Loucy (cell line): ENCODE results near the gene SEC62.

Source experiments
- H2AFZ ChIP-seq: fragments of 200-600 bp; sonication (generic); 2 replicates; pipeline ENCODE4 v1.6.0; 2016; ENCODE audit warnings: antibody characterized with exemption, mild to moderate bottlenecking, low read length, moderate library complexity
- H3F3A ChIP-seq: fragments of 200-600 bp; 2 replicates; pipeline ENCODE4 v1.6.0; 2016; ENCODE audit warnings: antibody characterized with exemption, low read depth, mild to moderate bottlenecking
- H3K27me3 ChIP-seq: fragments of 200-600 bp; sonication (generic); 2 replicates; pipeline ENCODE4 v1.6.1; 2014; ENCODE audit warnings: low read length, mild to moderate bottlenecking; ENCODE audit not compliant: insufficient read depth, poor library complexity, severe bottlenecking
- H3K36me3 ChIP-seq: fragments of 200-600 bp; sonication (generic); 2 replicates; pipeline ENCODE4 v1.6.1; 2016; ENCODE audit warnings: low read length; ENCODE audit not compliant: insufficient read depth
- H3K4me1 ChIP-seq: fragments of 200-600 bp; sonication (generic); 2 replicates; pipeline ENCODE4 v1.5.1; 2014; ENCODE audit warnings: low read length, mild to moderate bottlenecking; ENCODE audit not compliant: insufficient read depth, poor library complexity, severe bottlenecking
- H3K4me2 ChIP-seq: fragments of 200-600 bp; sonication (generic); 2 replicates; pipeline ENCODE4 v1.6.0; 2014; ENCODE audit warnings: antibody characterized with exemption, low read length, low read depth, mild to moderate bottlenecking; ENCODE audit not compliant: poor library complexity, severe bottlenecking
- H3K4me3 ChIP-seq: fragments of 200-600 bp; sonication (generic); 2 replicates; pipeline ENCODE4 v1.5.1; 2014; ENCODE audit warnings: low read length, mild to moderate bottlenecking, mixed read lengths; ENCODE audit not compliant: poor library complexity, severe bottlenecking
- H3K79me2 ChIP-seq: fragments of 200-600 bp; sonication (generic); 2 replicates; pipeline ENCODE4 v1.6.1; 2014; ENCODE audit warnings: low read length; ENCODE audit not compliant: insufficient read depth
- H3K9ac ChIP-seq: fragments of 200-600 bp; sonication (generic); 2 replicates; pipeline ENCODE4 v1.6.0; 2014; ENCODE audit warnings: mild to moderate bottlenecking, low read depth, low read length, moderate library complexity; ENCODE audit not compliant: poor library complexity, severe bottlenecking
- H3K9me2 ChIP-seq: fragments of 200-600 bp; sonication (generic); replicated peaks from 2 replicates; pipeline ENCODE4 v1.6.1; 2016; ENCODE audit warnings: low read depth, low read length, mixed read lengths
- H3K9me3 ChIP-seq: fragments of 200-600 bp; sonication (generic); 2 replicates; pipeline ENCODE4 v1.6.1; 2014; ENCODE audit warnings: mild to moderate bottlenecking, antibody characterized with exemption, low read length, low read depth; ENCODE audit not compliant: insufficient read depth
- H4K20me1 ChIP-seq: fragments of 200-600 bp; sonication (generic); 2 replicates; pipeline ENCODE4 v1.6.0; 2014; ENCODE audit warnings: antibody characterized with exemption, low read length, mild to moderate bottlenecking; ENCODE audit not compliant: insufficient read depth, poor library complexity, severe bottlenecking
- EZH2phosphoT487 ChIP-seq: fragments of 200-600 bp; IDR thresholded peaks from 2 replicates; pipeline ENCODE4 v1.6.1; 2018; ENCODE audit warnings: antibody characterized with exemption, mild to moderate bottlenecking, moderate library complexity, borderline replicate concordance
- TF ChIP-seq, protein P1 (sequence below): fragments of 200-600 bp; sonication (generic); conservative IDR thresholded peaks from 2 replicates; pipeline ENCODE4 v1.5.1; 2014; ENCODE audit warnings: mild to moderate bottlenecking, antibody characterized with exemption, low read length

Gene SEC62

DNA sequence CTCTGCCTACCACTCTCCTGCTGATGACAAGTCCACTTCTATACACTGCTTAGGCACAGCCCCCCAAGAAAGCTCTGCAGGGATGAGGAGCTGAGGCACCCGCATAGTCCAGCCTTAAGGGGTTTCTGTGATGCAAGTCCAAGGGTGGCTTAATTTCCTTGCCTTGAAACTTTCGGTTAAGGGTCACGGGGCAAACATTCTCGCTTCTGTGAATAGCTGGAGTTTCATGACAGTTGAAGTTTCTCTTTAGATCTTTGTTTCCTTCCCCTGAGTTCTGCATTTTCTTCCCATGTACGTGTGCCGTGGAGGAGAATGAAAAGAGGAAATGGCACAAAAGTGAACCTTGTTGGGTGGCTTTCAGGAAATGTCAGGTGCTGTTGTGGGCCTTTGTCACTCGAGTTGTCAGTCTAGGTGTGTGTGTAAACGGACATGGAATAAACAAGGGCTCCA is 78.2 kb downstream of the SEC62 start:
- no peaks in the 10 kb centered on the region for H3K36me3 ChIP-seq
- H2AFZ ChIP-seq: no peak overlapping the region
- no peaks in the 10 kb centered on the region for H3K4me1 ChIP-seq
- H3K4me2 ChIP-seq: no peak overlapping the region
- TF ChIP-seq EZH2phosphoT487: no peak
- TF ChIP-seq, protein P1, sequence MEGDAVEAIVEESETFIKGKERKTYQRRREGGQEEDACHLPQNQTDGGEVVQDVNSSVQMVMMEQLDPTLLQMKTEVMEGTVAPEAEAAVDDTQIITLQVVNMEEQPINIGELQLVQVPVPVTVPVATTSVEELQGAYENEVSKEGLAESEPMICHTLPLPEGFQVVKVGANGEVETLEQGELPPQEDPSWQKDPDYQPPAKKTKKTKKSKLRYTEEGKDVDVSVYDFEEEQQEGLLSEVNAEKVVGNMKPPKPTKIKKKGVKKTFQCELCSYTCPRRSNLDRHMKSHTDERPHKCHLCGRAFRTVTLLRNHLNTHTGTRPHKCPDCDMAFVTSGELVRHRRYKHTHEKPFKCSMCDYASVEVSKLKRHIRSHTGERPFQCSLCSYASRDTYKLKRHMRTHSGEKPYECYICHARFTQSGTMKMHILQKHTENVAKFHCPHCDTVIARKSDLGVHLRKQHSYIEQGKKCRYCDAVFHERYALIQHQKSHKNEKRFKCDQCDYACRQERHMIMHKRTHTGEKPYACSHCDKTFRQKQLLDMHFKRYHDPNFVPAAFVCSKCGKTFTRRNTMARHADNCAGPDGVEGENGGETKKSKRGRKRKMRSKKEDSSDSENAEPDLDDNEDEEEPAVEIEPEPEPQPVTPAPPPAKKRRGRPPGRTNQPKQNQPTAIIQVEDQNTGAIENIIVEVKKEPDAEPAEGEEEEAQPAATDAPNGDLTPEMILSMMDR: no peak
- H3K79me2 ChIP-seq: no peaks in the 10 kb centered on the region
- no peaks in the 10 kb centered on the region for H3K27me3 ChIP-seq
- no peaks in the 10 kb centered on the region for H3K9me2 ChIP-seq
- H3K4me3 ChIP-seq: no peak overlapping the region
- H4K20me1 ChIP-seq: no peaks in the 10 kb centered on the region
- no peaks in the 10 kb centered on the region for H3K9me3 ChIP-seq
- H3K9ac ChIP-seq: no peak overlapping the region
- no peaks in the 10 kb centered on the region for H3F3A ChIP-seq

DNA sequence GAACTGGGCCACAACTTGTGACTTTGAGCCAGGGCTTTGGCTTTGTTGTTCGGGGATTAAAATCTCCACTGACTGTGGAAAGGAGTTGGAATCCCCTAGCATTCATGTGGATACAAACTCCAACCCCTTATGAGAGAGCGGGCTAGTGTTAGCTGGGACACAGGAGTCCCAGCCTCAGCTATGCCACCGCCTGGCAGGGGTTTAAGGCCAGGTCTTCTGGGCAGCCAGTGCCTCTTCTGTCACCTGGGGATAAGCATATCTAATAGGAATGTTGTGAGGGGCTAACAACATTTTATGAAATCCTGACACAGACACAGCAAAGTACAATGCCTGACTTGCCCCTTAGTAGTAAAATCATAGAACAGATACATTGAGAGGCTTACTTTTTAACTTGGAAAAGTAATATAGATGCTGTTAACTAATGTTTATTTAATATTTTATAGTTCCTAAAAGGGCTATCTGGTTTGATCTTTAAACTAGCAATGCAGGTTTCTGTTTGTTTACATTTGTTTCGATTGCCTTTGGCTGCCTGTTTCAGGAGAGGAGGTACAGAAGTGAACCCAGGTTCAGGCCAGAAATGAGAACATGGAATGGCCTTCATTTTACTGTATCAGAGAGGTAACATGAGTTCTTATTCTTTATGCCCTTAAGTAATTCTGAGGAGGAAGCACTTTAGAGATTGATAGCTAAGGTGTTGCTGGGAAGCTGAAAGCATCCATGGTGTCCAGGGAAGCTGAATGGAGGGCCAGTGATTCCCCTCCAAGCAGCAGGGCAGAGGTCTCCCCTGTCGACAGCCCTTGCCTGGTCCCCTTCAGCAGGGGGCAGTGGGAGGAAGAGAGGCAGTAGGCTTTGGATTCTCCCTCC is 79.9 kb downstream of the SEC62 start:
- Histone ChIP-seq H3K4me2 (no peak overlapping the region), H3K9ac (no peak overlapping the region), H3K9me3 (no peaks in the 10 kb centered on the region), H3K36me3 (no peaks in the 10 kb centered on the region), H3K27me3 (no peaks in the 10 kb centered on the region), H2AFZ (peak overlapping the region; percentile 50), H3K79me2 (no peaks in the 10 kb centered on the region), H3K4me1 (no peaks in the 10 kb centered on the region), H4K20me1 (no peaks in the 10 kb centered on the region), H3F3A (no peaks in the 10 kb centered on the region), H3K4me3 (no peak overlapping the region), H3K9me2 (no peaks in the 10 kb centered on the region)
- TF ChIP-seq EZH2phosphoT487: no peak
- TF ChIP-seq, protein P1: no peak

DNA sequence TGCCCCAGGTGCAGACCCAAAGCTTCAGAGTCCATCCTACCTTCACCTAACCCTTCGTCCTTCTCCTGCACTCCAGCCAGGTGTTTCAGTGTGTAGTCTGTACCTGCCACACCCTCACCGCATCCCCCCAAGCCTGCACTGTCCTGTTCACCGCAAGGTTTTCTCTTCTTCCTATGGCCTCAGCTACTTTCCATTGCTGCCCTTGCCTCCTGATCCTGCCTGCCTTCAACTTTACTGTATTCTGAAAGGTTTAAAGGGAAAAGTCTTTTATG is 80.5 kb downstream of the SEC62 start:
- Histone ChIP-seq H3K36me3 (no peaks in the 10 kb centered on the region), H3K4me2 (no peak overlapping the region), H3F3A (no peaks in the 10 kb centered on the region), H3K9me3 (no peaks in the 10 kb centered on the region), H2AFZ (no peak overlapping the region), H4K20me1 (no peaks in the 10 kb centered on the region), H3K9me2 (no peaks in the 10 kb centered on the region), H3K4me3 (no peak overlapping the region), H3K4me1 (no peaks in the 10 kb centered on the region), H3K27me3 (no peaks in the 10 kb centered on the region), H3K9ac (no peak overlapping the region), H3K79me2 (no peaks in the 10 kb centered on the region)
- TF ChIP-seq, protein P1: no peak
- TF ChIP-seq EZH2phosphoT487: no peak
